B cell (primary cell): ENCODE data around the gene PPP6R1. TPM values are rescaled to one million over a fixed set of nuclear protein-coding genes. Genes with fewer than 3 reads are reported as not detected.
"Not testable (repeated sequence)": the region's sequence is repeated elsewhere in the genome, so short reads cannot be mapped to it uniquely, and the experiment has no call there.

Experiments used
- ATAC-seq: fragments of 200-7000 bp; cut with Tn5 transposase; one replicate; pipeline ENCODE4 v1.10.0; 2021; ENCODE audit warnings: low read depth, mild to moderate bottlenecking, moderate number of reproducible peaks, moderate library complexity
- CTCF ChIA-PET: fragments of 350-600 bp; sonication (Branson Sonifier 250); formaldehyde crosslinking; loops from one replicate; lab custom pipeline; 2021; ENCODE audit warnings: antibody characterized with exemption, inconsistent platforms; lab: Charles Lee
- POLR2A ChIA-PET: fragments of 350-600 bp; sonication (Branson Sonifier 250); formaldehyde crosslinking; loops from one replicate; lab custom pipeline; 2021; ENCODE audit warnings: antibody characterized with exemption; lab: Charles Lee
- DNase-seq: peaks from one replicate; pipeline ENCODE4 v3.0.0; 2013
- H2AFZ ChIP-seq: 2 replicates; pipeline ENCODE4 v1.6.1; 2012; ENCODE audit warnings: mild to moderate bottlenecking, low read depth, low read length; ENCODE audit not compliant: insufficient read depth, poor library complexity, severe bottlenecking
- H3K27ac ChIP-seq, 2 donors: 1 replicate in 1 of 2; 2 replicates in 1 of 2; pipeline ENCODE4 v1.5.1; 2012 to 2013; ENCODE audit warnings: low read length in 2 of 2, mild to moderate bottlenecking in 2 of 2, moderate library complexity in 1 of 2
- H3K27me3 ChIP-seq, 4 experiments: fragments of 200-600 bp in 1 of 4; sonication (generic) in 1 of 4; replicated peaks in 1 of 4; 1 replicate in 2 of 4; 2 replicates in 2 of 4; pipeline versions ENCODE4 v1.6.1 to v1.7.0; 2013 to 2016; ENCODE audit warnings: low read length in 3 of 4, mild to moderate bottlenecking in 2 of 4, mixed read lengths in 1 of 4, moderate library complexity in 1 of 4; ENCODE audit not compliant: insufficient read depth in 4 of 4, control insufficient read depth in 3 of 4; ENCODE audit errors: control extremely low read depth in 1 of 4
- H3K36me3 ChIP-seq, 2 experiments: replicated peaks in 1 of 2; 1 replicate in 1 of 2; 2 replicates in 1 of 2; pipeline versions ENCODE4 v1.6.1 to v1.7.1; 2013; ENCODE audit warnings: low read length in 1 of 2; ENCODE audit not compliant: insufficient read depth in 2 of 2, control insufficient read depth in 1 of 2; ENCODE audit errors: control extremely low read depth in 1 of 2, extremely low read depth in 1 of 2
- H3K4me1 ChIP-seq, 2 donors: fragments of 200-600 bp in 1 of 2; sonication (generic) in 1 of 2; 1 replicate in 1 of 2; 2 replicates in 1 of 2; pipeline versions ENCODE4 v1.5.1 to v1.6.1; 2013 to 2017; ENCODE audit warnings: low read length in 2 of 2; ENCODE audit not compliant: control insufficient read depth in 2 of 2, insufficient read depth in 2 of 2
- H3K4me2 ChIP-seq: replicated peaks from 2 replicates; pipeline ENCODE3; 2012; ENCODE audit warnings: mild to moderate bottlenecking, low read depth, low read length; ENCODE audit not compliant: poor library complexity, severe bottlenecking
- H3K4me3 ChIP-seq, 5 experiments: fragments of 200-600 bp in 1 of 5; sonication (generic) in 1 of 5; 1 replicate in 3 of 5; 2 replicates in 2 of 5; pipeline versions ENCODE4 v1.5.1 to v1.7.0; 2011 to 2016; ENCODE audit warnings: low read length in 4 of 5, mild to moderate bottlenecking in 4 of 5, low read depth in 2 of 5, control low read depth in 1 of 5, moderate library complexity in 1 of 5; ENCODE audit not compliant: insufficient read depth in 1 of 5; ENCODE audit errors: control extremely low read depth in 1 of 5, extremely low read depth in 1 of 5
- H3K79me2 ChIP-seq: fragments of 200-600 bp; sonication (generic); one replicate; pipeline ENCODE4 v1.6.0; 2016; ENCODE audit warnings: low read length; ENCODE audit not compliant: control insufficient read depth, insufficient read depth
- H3K9ac ChIP-seq: fragments of 200-600 bp; sonication (generic); 2 replicates; pipeline ENCODE4 v1.6.1; 2017; ENCODE audit warnings: mild to moderate bottlenecking, low read length, moderate library complexity
- H3K9me3 ChIP-seq, 3 donors: one replicate each; pipeline versions ENCODE4 v1.6.1 to v1.7.1; 2013; ENCODE audit warnings: low read length in 2 of 3; ENCODE audit not compliant: control insufficient read depth in 2 of 3, insufficient read depth in 1 of 3; ENCODE audit errors: control extremely low read depth in 1 of 3
- H4K20me1 ChIP-seq: 2 replicates; pipeline ENCODE4 v1.6.0; 2012; ENCODE audit warnings: mild to moderate bottlenecking, low read length; ENCODE audit not compliant: insufficient read depth, control insufficient read depth, poor library complexity, severe bottlenecking
- H3K27ac Mint-ChIP-seq: one replicate; pipeline ENCODE4 v1.8.0; 2021; ENCODE audit warnings: mixed read lengths
- H3K27me3 Mint-ChIP-seq: one replicate; pipeline ENCODE4 v1.8.0; 2021; ENCODE audit warnings: mixed read lengths
- H3K4me1 Mint-ChIP-seq: one replicate; pipeline ENCODE4 v1.8.0; 2021; ENCODE audit warnings: mixed read lengths
- H3K4me3 Mint-ChIP-seq: one replicate; pipeline ENCODE4 v1.8.0; 2021; ENCODE audit warnings: mixed read lengths
- H3K9me3 Mint-ChIP-seq: one replicate; pipeline ENCODE4 v1.8.0; 2022; ENCODE audit warnings: mixed read lengths; ENCODE audit not compliant: insufficient read depth
- EZH2 ChIP-seq: IDR thresholded peaks from 2 replicates; pipeline ENCODE4 v1.6.1; 2012; ENCODE audit warnings: borderline replicate concordance, low read depth, mild to moderate bottlenecking, moderate library complexity, low read length; ENCODE audit not compliant: insufficient read depth, poor library complexity, severe bottlenecking
- WGBS: methylation state at CpG from one replicate; pipeline ENCODE4 v1.1.5; 2013; ENCODE audit warnings: missing lambda C conversion rate; ENCODE audit not compliant: insufficient coverage; 5-methylcytosine and 5-hydroxymethylcytosine counted together
- intact Hi-C: fragments of 100-400 bp; cut with micrococcal nuclease; formaldehyde crosslinking; loops from one replicate; pipeline ENCODE4 v1.10.0; 2022
- polyA plus RNA-seq: library from polyadenylated mRNA; depleted of rRNA; stranded (reverse); fragments of >200 nt; gene quantifications from 2 replicates; pipeline ENCODE4 v1.2.3, GENCODE V29; 2012
- total RNA-seq, 2 donors: library from RNA; stranded (reverse); fragments of 120-200 nt in 1 of 2; gene quantifications; 1 replicate in 1 of 2; 2 replicates in 1 of 2; pipeline versions ENCODE4 v1.2.3 to v1.2.4, GENCODE V29; 2013 to 2022
- TF ChIP-seq, protein P1 (sequence below): fragments of 200-600 bp; IDR thresholded peaks from one replicate; pipeline ENCODE4 v1.8.0; 2022; ENCODE audit warnings: antibody characterized with exemption, mild to moderate bottlenecking

PPP6R1 gene
- total and polyA plus RNA-seq, 2 donors (not counting 1 experiment from before 2014, with no cell fraction given): 122 to 193 TPM

DNA sequence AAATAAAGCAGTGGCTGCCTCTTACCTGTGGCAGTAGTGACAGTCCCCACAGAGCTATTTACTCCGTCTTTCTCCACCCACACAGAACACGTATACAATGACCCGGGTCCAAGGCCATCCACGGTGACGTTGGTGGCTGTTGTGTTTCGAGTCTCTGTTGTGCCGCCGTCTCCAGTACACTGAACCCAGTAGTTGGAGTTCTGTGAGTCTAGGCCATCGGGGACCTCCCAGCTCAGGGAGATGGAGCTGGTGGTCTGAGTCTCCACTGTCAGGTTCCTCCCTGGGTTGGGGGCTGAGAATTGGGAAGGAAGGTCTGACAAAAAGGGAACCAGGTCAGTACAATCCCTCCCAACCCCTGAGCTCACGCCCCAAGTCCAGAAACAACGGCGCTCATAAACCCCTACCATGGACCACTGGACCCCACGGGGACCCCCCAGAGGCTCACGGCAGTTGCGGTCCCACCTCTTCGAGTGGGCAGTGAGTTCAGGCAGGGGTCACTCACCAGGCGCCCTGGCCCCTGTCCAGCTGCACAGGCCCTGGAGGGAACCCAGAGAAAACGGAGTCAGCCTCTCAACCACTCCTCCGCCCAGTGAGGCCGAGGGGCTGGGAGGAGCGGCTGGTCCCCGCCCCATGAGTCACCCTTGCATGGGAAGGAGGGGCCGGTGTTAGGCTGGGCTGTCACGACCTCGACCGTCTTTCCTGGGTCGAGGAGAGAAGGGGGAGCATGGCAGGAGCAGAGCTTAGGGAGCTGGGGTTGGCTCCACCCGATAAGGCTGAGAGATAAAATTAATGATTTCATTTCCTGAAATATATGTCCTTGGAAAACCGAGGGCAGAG, 51.9 kb downstream of the PPP6R1 start:
- H2AFZ ChIP-seq: no peak overlapping the region
- 51% methylated on average over 24 of the region's 29 CpGs for WGBS
- intact Hi-C loops: no loop called here
- Mint-ChIP-seq H3K4me3 (no peak overlapping the region), H3K27ac (no peak overlapping the region), H3K27me3 (peaks cover 36% of the 10 kb centered on the region), H3K9me3 (no peaks in the 10 kb centered on the region), H3K4me1 (no peaks in the 10 kb centered on the region)
- POLR2A ChIA-PET: no interaction called here
- H3K79me2 ChIP-seq: no peaks in the 10 kb centered on the region
- no peaks in the 10 kb centered on the region for H4K20me1 ChIP-seq
- H3K27ac ChIP-seq: no peak overlapping the region
- H3K27me3 ChIP-seq: peaks cover 0 to 20% (median 4%) of the 10 kb centered on the region in 4 experiments
- no peak for TF ChIP-seq EZH2
- TF ChIP-seq, protein P1, sequence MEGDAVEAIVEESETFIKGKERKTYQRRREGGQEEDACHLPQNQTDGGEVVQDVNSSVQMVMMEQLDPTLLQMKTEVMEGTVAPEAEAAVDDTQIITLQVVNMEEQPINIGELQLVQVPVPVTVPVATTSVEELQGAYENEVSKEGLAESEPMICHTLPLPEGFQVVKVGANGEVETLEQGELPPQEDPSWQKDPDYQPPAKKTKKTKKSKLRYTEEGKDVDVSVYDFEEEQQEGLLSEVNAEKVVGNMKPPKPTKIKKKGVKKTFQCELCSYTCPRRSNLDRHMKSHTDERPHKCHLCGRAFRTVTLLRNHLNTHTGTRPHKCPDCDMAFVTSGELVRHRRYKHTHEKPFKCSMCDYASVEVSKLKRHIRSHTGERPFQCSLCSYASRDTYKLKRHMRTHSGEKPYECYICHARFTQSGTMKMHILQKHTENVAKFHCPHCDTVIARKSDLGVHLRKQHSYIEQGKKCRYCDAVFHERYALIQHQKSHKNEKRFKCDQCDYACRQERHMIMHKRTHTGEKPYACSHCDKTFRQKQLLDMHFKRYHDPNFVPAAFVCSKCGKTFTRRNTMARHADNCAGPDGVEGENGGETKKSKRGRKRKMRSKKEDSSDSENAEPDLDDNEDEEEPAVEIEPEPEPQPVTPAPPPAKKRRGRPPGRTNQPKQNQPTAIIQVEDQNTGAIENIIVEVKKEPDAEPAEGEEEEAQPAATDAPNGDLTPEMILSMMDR: no peak
- no peak overlapping the region for H3K4me2 ChIP-seq
- H3K4me3 ChIP-seq: no peak overlapping the region
- peaks cover 0 to 3% (median 0%) of the 10 kb centered on the region in 3 donors for H3K9me3 ChIP-seq
- H3K36me3 ChIP-seq: no peaks in the 10 kb centered on the region
- H3K4me1 ChIP-seq: no peaks in the 10 kb centered on the region
- H3K9ac ChIP-seq: no peak overlapping the region
- CTCF ChIA-PET: no interaction called here
- DNase-seq (no peak), ATAC-seq (no peak)

GRCh38 chr19:55202199-55202598, 56.6 kb downstream of the PPP6R1 start:
- H3K27ac Mint-ChIP-seq, DNase-seq, intact Hi-C loops, H2AFZ ChIP-seq, H3K9ac ChIP-seq, H3K4me2 ChIP-seq, H3K9me3 Mint-ChIP-seq, POLR2A ChIA-PET, H3K4me1 ChIP-seq, H3K4me3 Mint-ChIP-seq, H3K4me3 ChIP-seq, H3K36me3 ChIP-seq, H3K27ac ChIP-seq, H4K20me1 ChIP-seq, H3K4me1 Mint-ChIP-seq, H3K79me2 ChIP-seq: not testable (repeated sequence)
- Histone ChIP-seq H3K27me3 (peaks cover 0 to 29% (median 4%) of the 10 kb centered on the region in 4 experiments), H3K9me3 (peaks cover 0 to 12% (median 0%) of the 10 kb centered on the region in 3 donors)
- H3K27me3 Mint-ChIP-seq: peaks cover 52% of the 10 kb centered on the region
- CTCF ChIA-PET: interaction anchor here (1.0 to 1.7 kb wide), 2 partner anchors 76 to 182 kb away, joined by 3 to 5 read pairs; partner anchors contain the start of gene TMEM238
- WGBS: 88% methylated on average over 3 of the region's 10 CpGs
- peak; percentile 24 for ATAC-seq
